H4 (cell line): ENCODE results near the gene ZNF607. TPM values are rescaled to one million over a fixed set of nuclear protein-coding genes. Genes with fewer than 3 reads are reported as not detected.

Source experiments
- DNase-seq: peaks from one replicate; pipeline ENCODE4 v3.0.0-alpha.2; 2015; ENCODE audit warnings: low spot score
- total RNA-seq: library from RNA; depleted of rRNA; stranded (reverse); fragments of >200 nt; shearing (Covaris generic); gene quantifications from 2 replicates; pipeline ENCODE4 v1.2.3, GENCODE V29; 2014; rRNA removed

ZNF607 gene
- total RNA-seq, 1 experiment from 2014 or later = 7.0 TPM

GRCh38 chr19:37654118-37654517, 65.4 kb downstream of the ZNF607 start:
- DNase-seq = no peak

Other genes with a start within 250 kb of the ZNF607 start
- 2.6 and 3.3 TPM in 2 replicates for gene ZNF793, start 212.8 kb downstream of the ZNF607 start, total RNA-seq
- 2.9 and 4.2 TPM in 2 replicates for gene ZNF571, start 125.0 kb downstream of the ZNF607 start, total RNA-seq
- 0.46 TPM in 1 of 2 replicates, not detected in the other for gene ZNF540, start 124.9 kb downstream of the ZNF607 start, total RNA-seq
- 5.4 and 15.2 TPM in 2 replicates for gene ZFP30, start 64.3 kb downstream of the ZNF607 start, total RNA-seq
- 3.3 and 5.7 TPM in 2 replicates for gene ZNF573, start 59.8 kb upstream of the ZNF607 start, total RNA-seq
- gene WDR87, start 186.8 kb upstream of the ZNF607 start, total RNA-seq = not detected in 2 replicates
- 3.2 and 5.3 TPM in 2 replicates for gene SIPA1L3, start 187.4 kb upstream of the ZNF607 start, total RNA-seq